ENCODE data around the gene PRRG2. TPM values are rescaled to one million over a fixed set of nuclear protein-coding genes. Genes with fewer than 3 reads are reported as not detected.

The PRRG2 gene
- total and polyA plus RNA-seq, 10 of the 15 experiments (the other 5 are each of a cell fraction or from before 2014, with no cell fraction given), result 0.09 to 2.1 (median 0.86) TPM

GRCh38 chr19:49536921-49537462 lies 44.1 kb upstream of the PRRG2 start:
- RAD21 ChIA-PET (ENCODE audit: unreplicated experiment), result no interaction called here
- intact Hi-C loops (cut with micrococcal nuclease; ENCODE audit: unreplicated experiment), result no loop called here
- Histone ChIP-seq H3K79me2 (ENCODE audit: control insufficient read depth, insufficient read depth, low read length) (no peaks in the 10 kb centered on the region), H3K9ac (ENCODE audit: control insufficient read depth, insufficient read depth, low read length) (no peak overlapping the region), H3K4me2 (ENCODE audit: control insufficient read depth, insufficient read depth) (no peak overlapping the region), H3K9me3 (replicated peaks; ENCODE audit: control insufficient read depth, insufficient read depth, low read length) (no peaks in the 10 kb centered on the region), H4K20me1 (ENCODE audit: control insufficient read depth, insufficient read depth) (no peaks in the 10 kb centered on the region), H2AFZ (ENCODE audit: control insufficient read depth, low read depth, low read length) (no peak overlapping the region), H3K36me3 (ENCODE audit: control insufficient read depth in 2 of 2, insufficient read depth in 2 of 2, low read length in 1 of 2) (no peaks in the 10 kb centered on the region), H3K27ac (ENCODE audit: control insufficient read depth, insufficient read depth) (no peak overlapping the region), H3K4me3 (no peak overlapping the region), H3K27me3 (replicated peaks in 1 of 2; ENCODE audit: control insufficient read depth in 2 of 2, insufficient read depth in 2 of 2, low read length in 1 of 2) (peaks cover 2 to 4% of the 10 kb centered on the region in 2 experiments; a peak in 3 of 4 replicates), H3K4me1 (ENCODE audit: control insufficient read depth, insufficient read depth, low read length) (peaks cover 10% of the 10 kb centered on the region)
- FAIRE-seq (no peak), DNase-seq (ENCODE audit: low read depth, low spot score) (no peak), ATAC-seq (no peak)
- SMC1A ChIA-PET (ENCODE audit: uncharacterized antibody, unreplicated experiment), result interaction anchor here (3.1 kb wide), 1 partner anchor 10 kb away, joined by 12 read pairs; no protein-coding TSS in a partner anchor
- no TSS peak for BruUV-seq (replicated peaks)
- 72% methylated on average over 22 of the region's 22 CpGs for WGBS (ENCODE audit: insufficient coverage, insufficient replicate concordance, low lambda C conversion rate, missing lambda C conversion rate)
- CTCF ChIA-PET, result interaction anchor here (1.9 to 3.5 kb wide), 2 partner anchors 10 to 34 kb away, joined by 6 to 20 read pairs; no protein-coding TSS in a partner anchor
- in situ Hi-C loops (cut with MboI), result no loop called here
- POLR2A ChIA-PET, result interaction anchor here (0.6 kb wide), 1 partner anchor 27 kb away, joined by 3 read pairs; no protein-coding TSS in a partner anchor
- TF ChIP-seq JUNB (IDR thresholded peaks at IDR 0.05) (no peak), TAF1 (IDR thresholded peaks at IDR 0.05; ENCODE audit: borderline replicate concordance, low read depth, low read length) (no peak), IKZF2 (IDR thresholded peaks at IDR 0.05) (no peak), FOS (IDR thresholded peaks at IDR 0.05; ENCODE audit: borderline replicate concordance, extremely low read depth, insufficient read length) (no peak), USF1 (IDR thresholded peaks at IDR 0.05; ENCODE audit: borderline replicate concordance, extremely low read length, insufficient read depth, low read depth, low read length) (no peak), POLR2AphosphoS5 (IDR thresholded peaks at IDR 0.05; ENCODE audit: low read length) (no peak), PML (IDR thresholded peaks at IDR 0.05; ENCODE audit: low read length) (no peak), ATF7 (IDR thresholded peaks at IDR 0.05; ENCODE audit: low read depth) (no peak), IRF3 (IDR thresholded peaks at IDR 0.05) (no peak), SMAD1 (IDR thresholded peaks at IDR 0.05; ENCODE audit: low read depth, partially characterized antibody) (no peak), EP300 (IDR thresholded peaks at IDR 0.05; ENCODE audit: borderline replicate concordance in 1 of 2, control insufficient read depth in 1 of 2, low read depth in 2 of 2, low read length in 2 of 2) (no peak), ESRRA (IDR thresholded peaks at IDR 0.05; ENCODE audit: low read length) (no peak), SP1 (IDR thresholded peaks at IDR 0.05; ENCODE audit: low read depth, low read length) (no peak), SREBF1 (IDR thresholded peaks at IDR 0.05; ENCODE audit: low read length) (no peak), SMARCA5 (IDR thresholded peaks at IDR 0.05) (no peak), CBX5 (IDR thresholded peaks at IDR 0.05; ENCODE audit: low read depth) (no peak)
- TF ChIP-seq, protein P1, sequence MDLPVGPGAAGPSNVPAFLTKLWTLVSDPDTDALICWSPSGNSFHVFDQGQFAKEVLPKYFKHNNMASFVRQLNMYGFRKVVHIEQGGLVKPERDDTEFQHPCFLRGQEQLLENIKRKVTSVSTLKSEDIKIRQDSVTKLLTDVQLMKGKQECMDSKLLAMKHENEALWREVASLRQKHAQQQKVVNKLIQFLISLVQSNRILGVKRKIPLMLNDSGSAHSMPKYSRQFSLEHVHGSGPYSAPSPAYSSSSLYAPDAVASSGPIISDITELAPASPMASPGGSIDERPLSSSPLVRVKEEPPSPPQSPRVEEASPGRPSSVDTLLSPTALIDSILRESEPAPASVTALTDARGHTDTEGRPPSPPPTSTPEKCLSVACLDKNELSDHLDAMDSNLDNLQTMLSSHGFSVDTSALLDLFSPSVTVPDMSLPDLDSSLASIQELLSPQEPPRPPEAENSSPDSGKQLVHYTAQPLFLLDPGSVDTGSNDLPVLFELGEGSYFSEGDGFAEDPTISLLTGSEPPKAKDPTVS (IDR thresholded peaks at IDR 0.05; ENCODE audit: low read depth, low read length), result no peak
- TF ChIP-seq, protein P2, sequence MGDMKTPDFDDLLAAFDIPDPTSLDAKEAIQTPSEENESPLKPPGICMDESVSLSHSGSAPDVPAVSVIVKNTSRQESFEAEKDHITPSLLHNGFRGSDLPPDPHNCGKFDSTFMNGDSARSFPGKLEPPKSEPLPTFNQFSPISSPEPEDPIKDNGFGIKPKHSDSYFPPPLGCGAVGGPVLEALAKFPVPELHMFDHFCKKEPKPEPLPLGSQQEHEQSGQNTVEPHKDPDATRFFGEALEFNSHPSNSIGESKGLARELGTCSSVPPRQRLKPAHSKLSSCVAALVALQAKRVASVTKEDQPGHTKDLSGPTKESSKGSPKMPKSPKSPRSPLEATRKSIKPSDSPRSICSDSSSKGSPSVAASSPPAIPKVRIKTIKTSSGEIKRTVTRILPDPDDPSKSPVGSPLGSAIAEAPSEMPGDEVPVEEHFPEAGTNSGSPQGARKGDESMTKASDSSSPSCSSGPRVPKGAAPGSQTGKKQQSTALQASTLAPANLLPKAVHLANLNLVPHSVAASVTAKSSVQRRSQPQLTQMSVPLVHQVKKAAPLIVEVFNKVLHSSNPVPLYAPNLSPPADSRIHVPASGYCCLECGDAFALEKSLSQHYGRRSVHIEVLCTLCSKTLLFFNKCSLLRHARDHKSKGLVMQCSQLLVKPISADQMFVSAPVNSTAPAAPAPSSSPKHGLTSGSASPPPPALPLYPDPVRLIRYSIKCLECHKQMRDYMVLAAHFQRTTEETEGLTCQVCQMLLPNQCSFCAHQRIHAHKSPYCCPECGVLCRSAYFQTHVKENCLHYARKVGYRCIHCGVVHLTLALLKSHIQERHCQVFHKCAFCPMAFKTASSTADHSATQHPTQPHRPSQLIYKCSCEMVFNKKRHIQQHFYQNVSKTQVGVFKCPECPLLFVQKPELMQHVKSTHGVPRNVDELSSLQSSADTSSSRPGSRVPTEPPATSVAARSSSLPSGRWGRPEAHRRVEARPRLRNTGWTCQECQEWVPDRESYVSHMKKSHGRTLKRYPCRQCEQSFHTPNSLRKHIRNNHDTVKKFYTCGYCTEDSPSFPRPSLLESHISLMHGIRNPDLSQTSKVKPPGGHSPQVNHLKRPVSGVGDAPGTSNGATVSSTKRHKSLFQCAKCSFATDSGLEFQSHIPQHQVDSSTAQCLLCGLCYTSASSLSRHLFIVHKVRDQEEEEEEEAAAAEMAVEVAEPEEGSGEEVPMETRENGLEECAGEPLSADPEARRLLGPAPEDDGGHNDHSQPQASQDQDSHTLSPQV (IDR thresholded peaks at IDR 0.05), result no peak
